ENCODE data around the gene ANKRD24. TPM values are rescaled to one million over a fixed set of nuclear protein-coding genes. Genes with fewer than 3 reads are reported as not detected.

The ANKRD24 gene
- total RNA-seq, 1 experiment from 2014 or later, result 2.4 TPM

- Histone ChIP-seq H3K4me1 (ENCODE audit: insufficient read depth, low read length) (no peaks in the 10 kb centered on the region), H2BK5ac (ENCODE audit: insufficient read length, low read length) (no peak overlapping the region), H3K4me2 (ENCODE audit: insufficient read depth, insufficient read length, low read length) (peak overlapping the region; percentile 6), H3K27ac (ENCODE audit: insufficient read length, low read depth, low read length) (no peak overlapping the region), H3K56ac (ENCODE audit: insufficient read length, low read depth, low read length) (no peak overlapping the region), H3K23me2 (ENCODE audit: insufficient read length, low read depth, low read length, poor library complexity, severe bottlenecking) (peaks cover 3% of the 10 kb centered on the region), H3K79me2 (ENCODE audit: insufficient read depth, low read length) (no peaks in the 10 kb centered on the region), H3K9ac (ENCODE audit: extremely low read depth, insufficient read length, low read length) (no peak overlapping the region), H3K27me3 (ENCODE audit: insufficient read depth, low read length) (no peaks in the 10 kb centered on the region), H3K4ac (ENCODE audit: low read depth, low read length) (no peak overlapping the region), H4K8ac (replicated peaks; ENCODE audit: insufficient read length, low read depth, low read length) (no peak overlapping the region), H3T11ph (ENCODE audit: low read length) (no peak overlapping the region), H3K79me1 (ENCODE audit: insufficient read depth, low read depth, low read length, poor library complexity, severe bottlenecking) (no peaks in the 10 kb centered on the region), H2BK15ac (ENCODE audit: low read depth, low read length) (no peak overlapping the region), H4K20me1 (ENCODE audit: control insufficient read depth, insufficient read depth, insufficient read length) (peaks cover 3% of the 10 kb centered on the region), H3K9me3 (ENCODE audit: control insufficient read depth, low read depth, low read length) (no peaks in the 10 kb centered on the region), H4K5ac (ENCODE audit: insufficient read length, low read depth, low read length) (no peak overlapping the region), H4K91ac (ENCODE audit: insufficient read length, low read depth, low read length) (no peak overlapping the region), H3K14ac (ENCODE audit: insufficient read depth, low read length) (no peak overlapping the region), H3K23ac (ENCODE audit: insufficient read length, low read depth, low read length) (no peak overlapping the region), H2AK5ac (ENCODE audit: insufficient read length, low read length) (no peak overlapping the region), H2BK20ac (ENCODE audit: low read depth, low read length, poor library complexity, severe bottlenecking) (no peak overlapping the region), H3K18ac (ENCODE audit: insufficient read length, low read depth, low read length) (no peak overlapping the region), H2BK120ac (ENCODE audit: low read depth, low read length, poor library complexity, severe bottlenecking) (no peak overlapping the region), H2BK12ac (ENCODE audit: insufficient read length, low read depth, low read length) (no peak overlapping the region), H2AFZ (ENCODE audit: low read length) (no peak overlapping the region)
- 0 out of 4 replicates have a peak, but pooled peaks cover 0 to 2% of the 10 kb centered on the region in 2 experiments for H3K4me1 Mint-ChIP-seq
- no peak for DNase-seq
- no peak overlapping the region for H3K27ac Mint-ChIP-seq
- peaks cover 8% of the 10 kb centered on the region for H3K27me3 Mint-ChIP-seq (ENCODE audit: low read depth)
- peaks cover 1 to 5% of the 10 kb centered on the region in 2 experiments; a peak in 2 of 5 replicates for H3K9me3 Mint-ChIP-seq
- H3K4me3 Mint-ChIP-seq, result no peak overlapping the region
- peaks cover 0 to 4% (median 0%) of the 10 kb centered on the region in 3 experiments; a peak in 2 of 7 replicates for H3K36me3 Mint-ChIP-seq (ENCODE audit: insufficient read depth in 1 of 3, low read depth in 3 of 3)
- TF ChIP-seq, protein P1, sequence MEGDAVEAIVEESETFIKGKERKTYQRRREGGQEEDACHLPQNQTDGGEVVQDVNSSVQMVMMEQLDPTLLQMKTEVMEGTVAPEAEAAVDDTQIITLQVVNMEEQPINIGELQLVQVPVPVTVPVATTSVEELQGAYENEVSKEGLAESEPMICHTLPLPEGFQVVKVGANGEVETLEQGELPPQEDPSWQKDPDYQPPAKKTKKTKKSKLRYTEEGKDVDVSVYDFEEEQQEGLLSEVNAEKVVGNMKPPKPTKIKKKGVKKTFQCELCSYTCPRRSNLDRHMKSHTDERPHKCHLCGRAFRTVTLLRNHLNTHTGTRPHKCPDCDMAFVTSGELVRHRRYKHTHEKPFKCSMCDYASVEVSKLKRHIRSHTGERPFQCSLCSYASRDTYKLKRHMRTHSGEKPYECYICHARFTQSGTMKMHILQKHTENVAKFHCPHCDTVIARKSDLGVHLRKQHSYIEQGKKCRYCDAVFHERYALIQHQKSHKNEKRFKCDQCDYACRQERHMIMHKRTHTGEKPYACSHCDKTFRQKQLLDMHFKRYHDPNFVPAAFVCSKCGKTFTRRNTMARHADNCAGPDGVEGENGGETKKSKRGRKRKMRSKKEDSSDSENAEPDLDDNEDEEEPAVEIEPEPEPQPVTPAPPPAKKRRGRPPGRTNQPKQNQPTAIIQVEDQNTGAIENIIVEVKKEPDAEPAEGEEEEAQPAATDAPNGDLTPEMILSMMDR (conservative IDR thresholded peaks at IDR 0.05), result no peak
- no CpG with 5 or more reads among the region's 2 CpGs for WGBS (ENCODE audit: extremely low coverage, insufficient read length, low lambda C conversion rate)
These were observed 46.3 kb downstream of the ANKRD24 start for GRCh38 chr19:4228765-4229178.

Measured in H9 (cell line).